Hepatocyte (in vitro differentiated cells): ENCODE results near the gene DDAH2.

Experiments
- CTCF ChIP-seq: fragments of 200-600 bp; sonication (generic); IDR thresholded peaks from 2 replicates; pipeline ENCODE4 v1.5.1; 2016; ENCODE audit warnings: antibody characterized with exemption, mild to moderate bottlenecking; ENCODE audit not compliant: poor library complexity
- EZH2 ChIP-seq: fragments of 200-600 bp; sonication (generic); IDR thresholded peaks from 2 replicates; pipeline ENCODE4 v1.6.1; 2016; ENCODE audit warnings: antibody characterized with exemption, mild to moderate bottlenecking, borderline replicate concordance

- TF ChIP-seq EZH2 (no peak), CTCF (no peak)
Measured at GRCh38 chr6:31768363-31769257, 39.5 kb upstream of the DDAH2 start.
